BJ (cell line): Measurements from ENCODE around the gene TIGIT. TPM values are rescaled to one million over a fixed set of nuclear protein-coding genes. Genes with fewer than 3 reads are reported as not detected.
A peak's percentile ranks its signal among the peaks of the same experiment; 100 is the strongest.

Source experiments
- CTCF ChIA-PET: fragments of 350-600 bp; formaldehyde crosslinking; extraction: SDS; loops from one replicate; lab custom pipeline; 2021; ENCODE audit warnings: antibody characterized with exemption, inconsistent platforms; lab: Yijun Ruan, JAX
- POLR2A ChIA-PET: fragments of 300-600 bp; sonication (Branson Sonifier 250); formaldehyde crosslinking; extraction: SDS; loops from one replicate; lab custom pipeline; 2021; ENCODE audit warnings: antibody characterized with exemption; lab: Charles Lee
- DNase-seq: peaks from one replicate; pipeline ENCODE4 v3.0.0-alpha.2; 2011; ENCODE audit warnings: low read depth
- H3K27me3 ChIP-seq: 2 replicates; pipeline ENCODE4 v1.6.0; 2011; ENCODE audit warnings: low read length; ENCODE audit not compliant: control insufficient read depth, insufficient read depth
- H3K36me3 ChIP-seq: 2 replicates; pipeline ENCODE4 v1.5.1; 2011; ENCODE audit warnings: low read length; ENCODE audit not compliant: control insufficient read depth, insufficient read depth
- H3K4me3 ChIP-seq: 2 replicates; pipeline ENCODE4 v1.5.1; 2011; ENCODE audit warnings: low read depth, mild to moderate bottlenecking, control low read depth, low read length
- CTCF ChIP-seq: IDR thresholded peaks from 2 replicates; pipeline ENCODE4 v1.5.1; 2011; ENCODE audit warnings: low read depth, mild to moderate bottlenecking, control low read depth, inconsistent platforms, low read length, moderate library complexity; ENCODE audit not compliant: insufficient read depth
- polyA plus RNA-seq: library from polyadenylated mRNA; depleted of rRNA; stranded (reverse); fragments of >200 nt; gene quantifications from 2 replicates; pipeline ENCODE4 v1.2.3, GENCODE V29; 2011

TIGIT gene
- polyA plus RNA-seq, 1 experiment: not detected

DNA sequence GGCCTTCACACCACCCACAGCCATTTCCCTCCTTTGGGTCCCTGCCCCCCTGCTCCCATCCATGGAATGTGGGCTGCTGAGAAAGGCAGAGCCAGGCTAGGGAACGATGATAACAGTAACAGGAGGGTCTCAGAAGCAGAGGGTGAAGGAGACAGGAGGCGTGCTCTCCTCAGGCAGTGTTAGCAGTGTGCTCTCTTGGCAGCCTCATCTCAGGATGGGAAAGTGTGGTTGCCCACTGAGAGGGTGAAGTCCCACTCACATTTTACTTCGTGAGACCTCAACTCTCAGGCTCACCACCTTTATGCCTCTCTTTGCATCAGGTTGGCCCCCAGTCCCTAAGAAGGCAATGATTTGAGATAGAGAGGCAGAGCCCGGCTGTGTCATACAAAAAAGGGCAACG is 24.5 kb downstream of the TIGIT start:
- TF ChIP-seq CTCF: no peak
- DNase-seq: no peak
- ChIA-PET CTCF (interaction anchor here (1.2 kb wide), 1 partner anchor 27 kb away, joined by 6 read pairs; no protein-coding TSS in a partner anchor), POLR2A (interaction anchor here (0.6 kb wide), 1 partner anchor 71 kb away, joined by 3 read pairs; no protein-coding TSS in a partner anchor)
- H3K4me3 ChIP-seq: no peak overlapping the region
- H3K36me3 ChIP-seq: no peaks in the 10 kb centered on the region
- no peaks in the 10 kb centered on the region for H3K27me3 ChIP-seq

DNA sequence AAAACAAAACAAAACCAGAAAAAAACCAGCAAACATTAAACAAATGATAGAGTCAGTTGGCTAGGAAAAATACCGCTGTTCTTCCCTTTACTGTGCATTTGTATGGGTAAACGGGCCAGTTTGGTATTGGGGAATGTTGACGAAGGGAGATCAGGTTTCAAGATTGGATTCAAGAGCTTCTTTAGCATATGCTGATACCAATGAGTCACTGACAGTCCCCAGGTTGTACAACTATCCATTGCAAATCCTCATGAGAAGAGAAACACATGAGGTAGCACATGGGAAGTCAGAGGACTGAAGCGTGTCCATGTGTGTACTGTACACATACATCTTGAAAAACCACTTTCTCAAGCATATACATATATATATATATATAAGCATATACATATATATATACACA is 25.6 kb downstream of the TIGIT start:
- DNase-seq: peak; percentile 3
- no peak overlapping the region for H3K4me3 ChIP-seq
- no peak for TF ChIP-seq CTCF
- no peaks in the 10 kb centered on the region for H3K27me3 ChIP-seq
- no peaks in the 10 kb centered on the region for H3K36me3 ChIP-seq
- POLR2A ChIA-PET: no interaction called here
- CTCF ChIA-PET: interaction anchor here (1.0 kb wide), 1 partner anchor 16 kb away, joined by 3 read pairs; no protein-coding TSS in a partner anchor

GRCh38 chr3:114320246-114320645 is 26.4 kb downstream of the TIGIT start:
- no peak for TF ChIP-seq CTCF
- H3K36me3 ChIP-seq: no peaks in the 10 kb centered on the region
- ChIA-PET POLR2A (no interaction called here), CTCF (no interaction called here)
- no peak for DNase-seq
- H3K27me3 ChIP-seq: no peaks in the 10 kb centered on the region
- H3K4me3 ChIP-seq: no peak overlapping the region

GRCh38 chr3:114323546-114324254 is 29.9 kb downstream of the TIGIT start:
- TF ChIP-seq CTCF: no peak
- no peak overlapping the region for H3K4me3 ChIP-seq
- POLR2A ChIA-PET: no interaction called here
- CTCF ChIA-PET: interaction anchor here (0.7 to 2.5 kb wide), 5 partner anchors 10 to 1127 kb away, joined by 3 to 10 read pairs (median 5); no protein-coding TSS in a partner anchor
- H3K36me3 ChIP-seq: peaks cover 1% of the 10 kb centered on the region; the same call in 1 of the 2 replicates
- no peaks in the 10 kb centered on the region for H3K27me3 ChIP-seq
- no peak for DNase-seq

DNA sequence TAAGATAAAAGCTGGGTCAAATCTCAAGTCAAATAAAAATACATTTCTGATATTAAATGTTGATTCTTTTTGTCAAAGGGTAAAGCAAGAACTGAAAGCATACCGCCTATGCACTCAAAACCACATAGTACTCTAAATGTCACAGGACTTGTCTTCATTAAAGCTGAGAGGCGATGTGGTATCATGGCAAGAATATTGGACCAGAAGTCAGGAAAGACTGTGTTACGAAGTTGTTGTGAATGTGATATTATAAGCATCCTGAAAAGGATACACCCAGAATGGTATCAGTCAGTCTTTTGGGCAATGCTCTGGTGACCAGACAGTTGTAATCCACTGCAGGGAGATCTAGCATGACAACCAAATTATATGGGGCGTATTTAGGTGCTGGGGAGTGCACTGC is 33.8 kb downstream of the TIGIT start:
- CTCF ChIA-PET: interaction anchor here (0.7 kb wide), 1 partner anchor 27 kb away, joined by 3 read pairs; no protein-coding TSS in a partner anchor
- POLR2A ChIA-PET: no interaction called here
- no peak for TF ChIP-seq CTCF
- Histone ChIP-seq H3K36me3 (peaks cover 3% of the 10 kb centered on the region), H3K27me3 (no peaks in the 10 kb centered on the region), H3K4me3 (no peak overlapping the region)
- no peak for DNase-seq
